NCI-H146 (cell line): Measurements from ENCODE around the gene IKBIP.
A peak's percentile ranks its signal among the peaks of the same experiment; 100 is the strongest.
"Not testable (repeated sequence)": the region's sequence is repeated elsewhere in the genome, so short reads cannot be mapped to it uniquely, and the experiment has no call there.

Experiments used
- DNase-seq: peaks from one replicate; lab custom pipeline; 2025; lab: John Stamatoyannopoulos, UW

Gene IKBIP, protein sequence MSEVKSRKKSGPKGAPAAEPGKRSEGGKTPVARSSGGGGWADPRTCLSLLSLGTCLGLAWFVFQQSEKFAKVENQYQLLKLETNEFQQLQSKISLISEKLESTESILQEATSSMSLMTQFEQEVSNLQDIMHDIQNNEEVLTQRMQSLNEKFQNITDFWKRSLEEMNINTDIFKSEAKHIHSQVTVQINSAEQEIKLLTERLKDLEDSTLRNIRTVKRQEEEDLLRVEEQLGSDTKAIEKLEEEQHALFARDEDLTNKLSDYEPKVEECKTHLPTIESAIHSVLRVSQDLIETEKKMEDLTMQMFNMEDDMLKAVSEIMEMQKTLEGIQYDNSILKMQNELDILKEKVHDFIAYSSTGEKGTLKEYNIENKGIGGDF

DNA sequence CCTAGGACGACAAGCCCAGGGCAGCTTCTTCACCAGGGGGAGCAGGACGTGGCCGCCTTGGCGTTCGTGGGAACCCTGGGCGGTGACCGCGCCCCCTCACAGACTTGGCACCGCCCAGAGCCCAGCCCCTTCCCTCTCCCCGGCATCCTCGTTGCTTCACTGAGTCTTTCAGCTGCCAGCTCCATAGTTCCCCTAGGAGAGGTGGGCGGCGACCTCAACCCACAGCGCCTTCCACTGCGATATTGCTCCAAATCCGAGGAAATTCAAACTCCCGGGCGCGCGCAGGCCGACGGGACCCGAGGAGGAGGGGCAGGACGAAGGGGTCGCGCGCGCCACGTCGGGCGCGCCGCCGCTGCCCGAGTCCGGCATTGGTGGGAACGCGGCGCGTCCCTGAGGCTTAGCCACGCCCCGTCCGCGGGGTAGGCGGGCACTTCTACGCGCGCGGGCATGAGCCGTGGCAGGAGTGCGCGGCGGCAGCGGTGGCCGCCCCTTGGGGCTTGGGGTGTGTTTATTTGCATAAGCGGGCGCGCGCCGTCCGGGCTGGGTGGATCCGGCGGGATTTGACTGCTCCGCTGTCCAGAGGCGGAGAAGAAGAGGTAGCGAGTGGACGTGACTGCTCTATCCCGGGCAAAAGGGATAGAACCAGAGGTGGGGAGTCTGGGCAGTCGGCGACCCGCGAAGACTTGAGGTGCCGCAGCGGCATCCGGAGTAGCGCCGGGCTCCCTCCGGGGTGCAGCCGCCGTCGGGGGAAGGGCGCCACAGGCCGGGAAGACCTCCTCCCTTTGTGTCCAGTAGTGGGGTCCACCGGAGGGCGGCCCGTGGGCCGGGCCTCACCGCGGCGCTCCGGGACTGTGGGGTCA, at the start of gene IKBIP, which contains the start of gene APAF1:
IKBIP (minus strand) TSS at position 77 of the 860 bp plus-strand sequence. CDS start 87 bp downstream, outside the sequence.
APAF1 (plus strand) TSS at position 579 of the 860 bp plus-strand sequence. CDS start 3,070 bp downstream, outside the sequence.
- DNase-seq = peak; percentile 97

DNA sequence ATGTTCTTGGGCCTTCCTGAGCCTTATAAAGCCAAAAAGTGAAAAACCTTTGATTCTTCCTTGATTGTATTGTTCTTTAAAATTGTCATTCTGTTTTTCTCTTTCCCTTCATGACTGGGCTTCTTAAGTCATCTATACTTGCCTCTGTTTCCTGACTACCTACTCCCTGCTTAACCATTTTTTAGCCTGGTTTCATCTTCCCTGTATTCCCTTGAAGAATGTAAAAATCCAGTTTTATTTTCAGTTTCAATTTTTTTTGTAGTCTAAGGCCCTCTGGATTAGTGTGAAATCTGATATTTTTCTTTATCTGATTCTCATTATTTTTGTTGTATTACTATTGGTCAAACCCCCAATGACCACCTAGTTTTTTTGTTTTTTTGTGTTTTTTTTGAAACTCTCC, 46.8 kb upstream of the IKBIP start:
- no peak for DNase-seq

DNA sequence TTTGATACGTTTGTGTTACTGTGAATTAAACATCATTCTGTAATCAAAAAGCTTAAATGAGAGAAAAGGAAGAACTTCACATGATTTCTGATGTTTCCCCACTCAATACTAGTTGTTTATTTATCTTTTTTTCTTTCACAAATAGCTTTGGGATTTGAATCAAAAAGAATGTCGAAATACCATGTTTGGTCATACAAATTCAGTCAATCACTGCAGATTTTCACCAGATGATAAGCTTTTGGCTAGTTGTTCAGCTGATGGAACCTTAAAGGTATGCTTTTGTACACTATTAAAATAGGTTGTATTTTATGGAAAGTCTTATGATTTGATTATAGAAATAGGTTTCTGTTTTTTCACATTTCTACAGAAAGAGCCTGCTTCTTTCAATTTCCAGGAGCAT, 42.0 kb upstream of the IKBIP start:
- DNase-seq = no peak

DNA sequence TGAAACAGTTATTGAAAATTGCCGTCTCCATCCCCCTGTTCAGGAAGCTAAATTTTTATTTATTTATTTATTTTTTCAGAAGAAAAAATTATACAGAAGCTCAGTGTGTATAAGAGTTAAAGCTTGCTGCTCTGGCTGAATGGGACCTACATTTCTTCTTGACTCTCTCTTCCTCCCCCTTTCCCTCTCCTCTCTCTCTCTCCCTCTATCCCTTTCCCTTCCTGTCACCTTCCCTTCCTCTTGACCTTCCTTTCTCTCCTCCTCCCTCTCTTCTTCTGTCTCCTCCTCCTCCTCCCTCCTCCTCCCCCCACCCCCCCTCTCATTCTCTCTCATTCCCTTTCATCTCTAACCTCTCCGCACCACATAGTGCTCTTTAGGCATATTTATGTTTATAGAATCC, 39.6 kb upstream of the IKBIP start:
- no peak for DNase-seq

DNA sequence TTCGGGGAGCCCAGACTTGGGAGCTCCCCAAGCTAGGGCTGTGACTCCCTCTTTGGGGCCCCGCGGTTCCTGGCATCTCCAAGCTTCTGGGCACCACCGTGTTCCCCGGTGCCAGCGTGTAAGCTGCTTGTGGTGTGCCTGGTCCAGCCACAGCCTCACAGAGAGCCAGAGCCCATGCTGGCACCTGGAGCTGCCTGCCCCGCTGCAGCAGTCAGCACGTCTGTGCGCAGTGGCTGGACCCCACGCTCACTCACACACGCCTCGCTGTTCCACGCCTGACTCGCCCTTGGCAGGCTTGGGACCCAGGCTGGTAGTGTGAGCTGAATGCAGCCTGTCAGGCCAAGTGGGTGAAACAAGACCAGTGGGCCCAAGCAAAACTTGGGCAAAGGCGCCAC, 35.0 kb upstream of the IKBIP start:
- DNase-seq = no peak

DNA sequence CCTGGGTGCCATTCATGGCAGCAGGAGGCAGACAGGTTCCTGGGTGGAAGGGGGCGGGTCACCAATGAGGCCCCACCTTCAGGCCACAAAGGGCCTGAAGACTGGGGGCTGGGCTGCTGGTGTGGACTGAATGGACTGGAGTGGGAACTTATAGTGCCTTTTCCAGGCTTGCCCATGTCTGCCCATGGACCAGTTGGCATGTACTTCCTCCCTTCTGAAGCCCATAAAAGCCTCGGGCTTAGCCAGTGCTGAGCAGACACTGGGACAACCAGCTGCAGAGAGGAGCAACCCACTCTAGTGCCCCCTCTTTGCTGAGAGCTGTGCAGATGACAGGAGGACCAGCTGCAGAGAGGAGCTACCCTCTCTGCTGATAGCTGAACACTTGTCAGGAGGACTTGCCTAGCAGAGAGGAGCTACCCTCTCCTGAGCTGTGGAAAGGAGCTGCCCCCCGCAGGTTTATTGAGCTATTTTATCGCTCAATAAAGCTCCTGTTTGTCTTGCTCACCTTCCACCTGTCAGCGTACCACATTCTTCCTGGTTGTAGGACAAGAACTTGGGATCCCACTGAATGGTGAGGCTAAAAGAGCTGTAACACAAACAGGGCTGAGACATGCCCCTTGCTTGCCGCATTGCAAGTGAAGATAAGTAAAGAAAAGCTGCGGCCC, 34.5 kb upstream of the IKBIP start:
- DNase-seq = no peak

DNA sequence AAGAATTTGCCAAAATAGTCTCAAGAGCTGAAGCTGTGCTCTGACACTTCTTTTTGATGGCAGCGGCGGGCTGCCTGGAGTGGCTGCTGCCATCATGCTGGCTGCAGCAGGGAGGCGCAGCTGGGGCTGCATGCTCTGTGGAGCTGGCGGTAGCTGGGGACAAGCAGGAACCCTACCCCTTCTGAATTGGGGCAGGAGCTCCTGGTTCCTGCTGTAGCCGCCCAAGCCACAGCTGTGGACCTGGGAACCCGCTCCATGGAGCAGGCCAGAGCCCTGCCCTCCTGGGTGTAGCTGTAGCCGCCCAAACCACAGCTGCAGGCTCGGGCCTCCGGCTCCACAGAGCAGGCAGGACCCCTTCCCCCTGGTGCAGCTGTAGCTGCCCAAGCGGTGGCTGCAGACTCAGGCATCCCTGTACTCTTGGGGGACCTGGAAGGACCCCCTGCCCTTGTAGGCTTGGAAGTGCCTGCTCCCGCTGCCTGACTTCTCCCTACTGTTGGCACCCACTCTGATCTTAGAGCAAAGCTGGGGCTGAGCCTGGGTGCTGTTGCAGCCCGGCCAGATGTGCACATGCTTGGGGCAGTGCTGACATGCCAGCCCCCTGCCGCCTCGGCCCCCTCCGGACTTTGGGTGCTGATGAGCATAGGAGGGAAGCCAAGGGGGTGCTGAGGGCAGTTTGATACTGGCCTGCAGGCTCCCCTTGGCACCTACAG, 33.8 kb upstream of the IKBIP start:
- DNase-seq = no peak

DNA sequence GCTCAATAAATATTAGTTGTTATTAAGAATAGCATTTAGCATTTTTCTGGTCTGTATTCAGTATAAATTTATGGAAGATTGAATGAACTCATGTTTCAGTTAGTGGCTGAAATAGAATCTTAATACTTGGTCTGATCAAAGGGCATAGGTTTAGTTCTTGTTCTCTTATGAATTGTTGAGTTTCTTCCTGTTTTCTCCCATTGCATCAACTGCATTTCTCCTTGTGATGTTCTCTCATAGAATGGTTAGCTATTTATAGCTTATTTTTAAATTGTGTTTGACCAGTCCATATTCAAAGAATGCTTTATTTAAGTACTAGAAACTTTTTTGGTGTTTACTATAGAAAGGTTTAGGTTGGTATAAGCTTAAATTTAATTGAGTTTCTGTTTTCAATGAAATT, 30.3 kb upstream of the IKBIP start:
- DNase-seq = no peak

DNA sequence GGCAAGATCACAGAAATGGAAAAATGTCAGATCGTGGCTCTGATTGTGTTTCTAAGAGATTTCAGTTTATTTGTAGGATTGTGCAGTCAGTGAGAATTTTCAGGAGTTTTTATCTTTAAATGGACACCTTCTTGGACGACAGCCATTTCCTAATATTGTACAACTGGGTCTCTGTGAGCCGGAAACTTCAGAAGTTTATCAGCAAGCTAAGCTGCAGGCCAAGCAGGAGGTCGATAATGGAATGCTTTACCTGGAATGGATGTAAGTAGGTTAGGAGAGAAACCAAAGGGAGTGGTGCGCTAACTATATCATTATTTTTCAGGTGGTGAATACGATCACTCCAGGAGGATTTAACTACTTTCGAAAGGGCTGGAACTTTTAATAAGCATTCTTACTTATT, 26.9 kb upstream of the IKBIP start:
- no peak for DNase-seq

DNA sequence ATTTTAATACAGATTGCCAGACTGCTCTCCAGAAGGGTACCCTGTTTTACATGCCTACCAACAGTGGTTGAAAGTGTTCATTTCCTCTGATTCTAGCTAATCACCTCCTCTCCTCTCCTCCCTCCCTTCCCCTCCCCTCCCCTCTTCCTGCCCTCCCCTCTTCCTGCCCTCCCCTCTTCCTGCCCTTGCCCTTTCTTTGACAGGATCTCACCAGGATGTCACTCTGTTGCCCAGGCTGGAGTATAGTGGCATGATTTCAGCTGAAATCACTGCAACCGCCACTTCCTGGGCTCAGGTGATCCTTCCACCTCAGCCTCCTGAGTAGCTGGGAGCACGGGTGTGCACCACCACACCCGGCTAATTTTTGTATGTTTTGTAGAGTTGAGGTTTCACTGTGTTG, 25.2 kb upstream of the IKBIP start:
- no peak for DNase-seq

DNA sequence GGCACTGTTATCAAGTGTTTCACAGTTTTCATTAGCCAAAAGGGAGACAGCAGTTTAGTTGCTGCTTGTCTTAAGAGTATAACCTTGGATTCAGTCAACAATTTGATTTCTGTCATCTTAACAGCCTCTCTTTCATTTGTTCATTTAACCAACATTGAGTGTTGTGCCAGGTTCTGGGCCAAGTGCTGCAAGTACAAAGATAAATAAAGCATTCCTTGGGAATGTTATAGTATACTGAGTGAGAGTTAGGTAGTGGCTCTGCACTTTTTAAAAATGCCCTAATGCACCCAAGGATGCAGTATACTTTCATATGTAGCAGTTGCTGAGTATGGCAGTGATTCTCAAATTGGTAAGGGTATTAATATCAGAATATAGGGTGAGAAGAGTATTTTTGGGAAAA, 15.9 kb upstream of the IKBIP start:
- DNase-seq = no peak

DNA sequence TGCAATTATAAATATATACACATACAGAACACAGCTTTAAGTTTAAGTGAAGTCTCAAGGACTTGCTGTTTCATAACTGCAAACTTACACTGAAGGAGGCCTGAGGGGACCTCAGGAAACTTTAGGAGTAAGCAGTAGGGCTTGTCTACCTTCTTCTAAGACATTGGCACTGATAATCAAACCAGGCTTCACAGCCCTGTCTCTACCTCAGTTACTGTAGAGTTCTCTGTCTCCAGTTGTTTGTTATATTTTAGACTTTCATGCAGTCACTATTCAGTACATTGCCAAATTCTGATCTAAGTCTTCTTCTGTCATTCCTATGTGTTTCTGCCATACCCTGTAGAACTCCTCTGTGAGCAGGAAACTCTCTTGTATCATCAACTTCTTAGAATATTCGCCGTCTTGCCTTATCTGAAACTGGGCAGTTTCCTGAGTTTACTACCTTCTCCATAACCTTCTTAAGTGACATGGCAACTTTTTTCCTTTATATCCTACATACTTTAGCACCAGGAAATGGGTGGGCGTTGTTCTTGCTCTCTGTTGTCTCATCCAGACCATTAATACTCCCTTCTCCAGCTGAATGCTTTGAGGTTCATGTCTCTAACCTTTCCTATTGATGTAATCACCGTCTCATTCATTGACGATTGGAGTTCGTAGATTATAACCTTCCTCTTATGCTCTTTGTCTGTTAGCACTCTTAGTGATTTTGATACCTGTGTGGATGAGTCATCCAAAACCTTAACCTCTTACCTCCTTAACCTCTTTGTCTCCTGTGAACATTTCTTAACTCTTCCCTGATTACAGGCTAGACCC, 11.9 kb upstream of the IKBIP start:
- no peak for DNase-seq

DNA sequence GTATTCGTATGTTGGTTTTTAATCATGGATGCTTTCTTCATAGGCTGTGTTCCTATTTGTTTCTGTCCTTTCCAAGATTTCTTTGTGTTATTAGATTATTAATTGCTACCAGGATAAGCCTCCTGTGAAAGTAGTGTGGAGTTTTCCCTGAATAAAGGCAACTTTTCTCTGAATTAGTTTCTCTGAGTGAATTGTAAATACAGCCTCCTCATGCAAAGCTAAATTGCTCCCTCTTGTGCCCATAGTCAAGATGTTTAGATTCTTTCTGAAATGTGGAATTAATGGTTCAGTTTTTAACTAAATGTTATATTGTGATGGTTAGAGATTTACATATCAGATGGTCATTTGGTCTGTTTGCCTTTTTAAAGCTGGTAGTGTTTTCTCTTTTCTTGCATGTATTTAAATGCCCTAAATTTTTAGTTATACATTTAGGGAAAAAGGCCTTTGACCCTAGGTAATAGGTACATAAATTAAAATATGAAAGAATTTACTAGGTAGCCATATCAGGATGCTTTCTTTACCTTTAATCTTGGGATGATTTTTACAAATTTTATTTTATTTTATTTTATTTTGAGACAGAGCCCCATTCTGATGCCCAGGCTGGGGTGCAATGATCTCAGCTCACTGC, 9.4 kb upstream of the IKBIP start:
- peak; percentile 48 for DNase-seq

DNA sequence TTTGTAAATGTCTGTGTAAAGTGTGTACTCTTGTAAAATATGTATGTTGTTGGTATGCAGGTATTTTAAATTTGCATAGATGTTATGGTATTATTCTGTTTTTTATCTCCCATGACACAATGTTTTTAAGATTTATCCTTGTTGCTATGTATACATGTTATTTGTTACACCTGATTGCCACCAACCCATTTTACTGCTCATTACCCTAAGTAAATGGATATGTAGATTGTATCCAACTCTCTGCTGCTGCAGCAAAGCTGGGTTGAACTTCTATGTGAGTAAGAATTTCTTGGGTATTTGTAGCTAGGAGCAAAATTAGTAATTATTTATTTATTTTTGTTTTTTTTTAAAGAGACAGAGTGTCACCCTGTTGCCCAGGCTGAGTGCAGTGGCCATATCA, 6.7 kb upstream of the IKBIP start:
- DNase-seq = no peak

DNA sequence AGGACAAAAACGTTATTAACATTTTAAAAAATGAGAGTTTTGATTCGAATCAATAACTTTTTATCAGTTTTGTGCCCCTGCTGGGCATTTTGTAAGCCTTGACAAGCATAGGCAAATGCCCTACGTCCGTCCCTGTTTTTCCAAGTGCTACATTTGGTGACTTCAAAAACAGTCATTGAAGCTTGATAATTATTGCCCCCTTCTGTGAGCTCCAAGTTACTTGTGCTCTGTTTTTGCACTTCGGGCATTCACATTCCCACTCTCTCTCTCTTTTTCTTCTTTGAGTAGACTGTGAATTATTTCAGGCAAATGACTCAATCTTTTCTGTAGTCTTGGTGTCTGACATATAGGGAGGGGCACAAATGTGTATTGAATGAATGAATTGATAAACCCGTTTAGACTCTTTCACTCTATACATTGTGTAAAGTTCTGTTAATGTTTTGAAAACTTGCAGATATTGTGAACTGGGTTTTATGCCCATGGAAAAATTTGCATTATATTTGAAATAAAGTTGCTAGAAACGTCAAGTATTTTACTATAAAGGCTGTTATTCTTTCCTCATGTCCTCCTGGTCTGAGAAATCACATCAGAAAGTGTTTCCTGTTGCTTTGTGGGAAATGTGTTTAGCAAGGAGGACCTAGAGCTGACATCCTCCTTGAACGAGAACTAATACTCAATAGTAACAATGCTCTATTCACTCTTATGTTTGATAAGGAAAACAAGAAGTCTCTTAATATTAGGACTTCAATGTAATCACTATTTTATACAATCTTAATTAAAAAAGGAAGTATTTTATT, 1.9 kb upstream of the IKBIP start:
- DNase-seq = peak; percentile 3

DNA sequence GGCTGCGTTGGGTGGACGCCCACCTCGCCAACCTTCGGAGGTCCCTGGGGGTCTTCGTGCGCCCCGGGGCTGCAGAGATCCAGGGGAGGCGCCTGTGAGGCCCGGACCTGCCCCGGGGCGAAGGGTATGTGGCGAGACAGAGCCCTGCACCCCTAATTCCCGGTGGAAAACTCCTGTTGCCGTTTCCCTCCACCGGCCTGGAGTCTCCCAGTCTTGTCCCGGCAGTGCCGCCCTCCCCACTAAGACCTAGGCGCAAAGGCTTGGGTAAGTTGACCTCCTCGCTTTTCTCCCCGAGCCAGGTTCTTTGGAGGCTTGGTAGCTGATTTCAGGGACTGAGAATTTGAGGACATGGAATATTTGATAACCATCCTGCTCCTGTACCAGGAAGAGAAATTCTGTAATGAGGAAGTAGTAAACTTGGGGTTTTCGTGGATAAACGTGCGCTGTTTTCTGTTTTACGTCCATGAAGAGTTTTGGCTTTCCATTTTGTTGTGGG, 1.0 kb upstream of the IKBIP start:
- DNase-seq = peak; percentile 44

DNA sequence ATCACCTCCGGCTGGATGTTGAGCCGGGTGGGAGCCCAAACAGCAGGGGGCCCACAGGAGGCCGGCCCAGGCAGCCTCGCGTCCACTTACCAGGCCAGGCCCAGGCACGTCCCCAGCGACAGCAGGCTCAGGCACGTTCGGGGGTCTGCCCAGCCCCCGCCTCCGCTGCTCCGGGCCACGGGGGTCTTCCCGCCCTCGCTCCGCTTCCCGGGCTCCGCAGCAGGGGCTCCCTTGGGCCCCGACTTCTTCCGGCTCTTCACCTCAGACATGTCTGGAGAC, 216 bp downstream of the IKBIP start:
- DNase-seq = peak; percentile 77

DNA sequence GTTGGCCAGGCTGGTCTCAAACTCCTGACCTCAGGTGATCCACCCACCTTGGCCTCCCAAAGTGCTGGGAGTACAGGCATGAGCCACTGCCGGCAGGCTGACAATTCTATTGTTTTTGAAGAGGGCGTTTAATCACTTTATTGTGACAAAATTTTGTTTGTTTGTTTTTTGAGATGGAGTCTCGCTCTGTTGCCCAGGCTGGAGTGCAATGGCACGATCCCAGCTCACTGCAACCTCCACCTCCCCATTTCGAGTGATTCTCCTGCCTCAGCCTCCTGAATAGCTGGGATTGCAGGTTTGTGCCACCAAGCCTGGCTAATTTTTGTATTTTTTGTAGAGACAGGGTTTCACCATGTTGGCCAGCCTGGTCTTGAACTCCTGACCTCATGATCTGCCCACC, 1.8 kb downstream of the IKBIP start:
- not testable (repeated sequence) for DNase-seq

DNA sequence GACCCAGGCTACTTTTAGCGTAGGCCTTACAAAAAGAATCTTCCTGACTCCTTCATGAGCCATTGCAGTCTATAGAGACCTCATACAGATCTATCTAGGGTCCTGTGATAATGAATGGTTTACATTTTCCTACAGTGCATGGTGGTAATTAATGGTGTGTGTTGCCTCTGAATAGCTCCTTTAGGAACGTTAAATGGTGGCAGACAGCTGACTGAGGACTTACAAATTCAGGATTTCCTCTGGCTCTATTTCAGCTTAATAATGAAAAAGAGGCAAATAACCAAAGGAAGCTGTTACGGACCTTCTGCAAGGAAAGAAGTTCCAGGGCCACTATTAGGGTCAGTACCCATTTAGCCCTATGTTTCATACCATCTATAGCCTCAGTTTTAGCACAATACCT, 5.1 kb downstream of the IKBIP start:
- DNase-seq = no peak

DNA sequence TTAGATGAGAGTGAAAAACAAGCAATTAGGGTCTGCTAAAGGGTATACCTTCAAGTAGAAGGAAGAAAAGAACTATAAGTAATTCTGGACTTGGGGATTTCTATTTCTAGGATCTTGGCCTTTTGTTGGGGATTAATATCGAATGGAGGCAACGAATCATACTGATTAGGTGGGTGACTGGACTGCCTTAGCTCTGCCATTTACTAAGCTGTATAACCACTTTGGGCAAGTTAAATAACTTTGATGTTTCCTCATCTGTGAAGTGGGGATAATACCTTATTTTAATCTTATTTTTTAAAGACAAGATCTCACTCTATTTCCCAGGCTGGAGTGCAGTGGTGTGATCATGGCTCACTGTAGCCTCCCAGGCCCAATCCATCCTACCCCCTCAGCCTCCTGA, 6.6 kb downstream of the IKBIP start:
- no peak for DNase-seq
